Panc1 (cell line): Measurements from ENCODE around the gene PALD1. TPM values are rescaled to one million over a fixed set of nuclear protein-coding genes. Genes with fewer than 3 reads are reported as not detected.

Experiments used
- ATAC-seq: fragments of 200-7000 bp; cut with Tn5 transposase; 2 replicates; pipeline ENCODE4 v1.9.1; 2020; ENCODE audit warnings: mild to moderate bottlenecking, moderate library complexity
- BruUV-seq: library from RNA; stranded (reverse); fragments of 400-500 nt; replicated peaks from 2 replicates; lab custom pipeline; 2021; lab: Mats Ljungman, UMichigan
- CTCF ChIA-PET: fragments of 300-600 bp; sonication (Branson Sonifier 250); formaldehyde crosslinking; loops from one replicate; lab custom pipeline; 2022; ENCODE audit warnings: antibody characterized with exemption; lab: Charles Lee
- POLR2A ChIA-PET: fragments of 300-600 bp; sonication (Branson Sonifier 250); formaldehyde crosslinking; loops from one replicate; lab custom pipeline; 2022; ENCODE audit warnings: antibody characterized with exemption; lab: Charles Lee
- DNase-seq: peaks from one replicate; pipeline ENCODE4 v3.0.0-alpha.2; 2010; ENCODE audit warnings: low read depth, low spot score
- H3K27ac ChIP-seq: 2 replicates; pipeline ENCODE4 v1.5.1; 2011; ENCODE audit warnings: mild to moderate bottlenecking, low read length, inconsistent platforms
- H3K27me3 ChIP-seq: fragments of 200-500 bp; sonication (Bioruptor generic); 2 replicates; pipeline ENCODE4 v1.6.0; 2014; ENCODE audit warnings: low read length, inconsistent platforms; ENCODE audit not compliant: control insufficient read depth, insufficient read depth
- H3K36me3 ChIP-seq: fragments of 200-500 bp; sonication (Bioruptor generic); 2 replicates; pipeline ENCODE4 v1.5.1; 2014; ENCODE audit warnings: inconsistent platforms, mild to moderate bottlenecking, low read length, moderate library complexity; ENCODE audit not compliant: control insufficient read depth, insufficient read depth
- H3K4me1 ChIP-seq: 2 replicates; pipeline ENCODE4 v1.5.1; 2011; ENCODE audit warnings: inconsistent platforms, mild to moderate bottlenecking, low read length, moderate library complexity; ENCODE audit not compliant: control insufficient read depth, insufficient read depth
- H3K4me3 ChIP-seq, 2 experiments: 2 replicates each; pipeline ENCODE4 v1.5.1; 2011 to 2012; ENCODE audit warnings: low read depth in 2 of 2, low read length in 2 of 2, mild to moderate bottlenecking in 2 of 2, inconsistent platforms in 1 of 2, moderate library complexity in 1 of 2
- H3K9me3 ChIP-seq: fragments of 200-500 bp; sonication (Bioruptor generic); 2 replicates; pipeline ENCODE4 v1.5.1; 2014; ENCODE audit warnings: low read depth, mild to moderate bottlenecking, inconsistent platforms, low read length, moderate library complexity; ENCODE audit not compliant: control insufficient read depth, insufficient read depth
- POLR2AphosphoS5 ChIP-seq: IDR thresholded peaks from 2 replicates; pipeline ENCODE4 v1.6.1; 2012; ENCODE audit warnings: mild to moderate bottlenecking, low read depth, low read length, moderate library complexity
- SIN3A ChIP-seq: IDR thresholded peaks from 2 replicates; pipeline ENCODE4 v1.6.1; 2012; ENCODE audit warnings: low read depth, mild to moderate bottlenecking, low read length, moderate library complexity, borderline replicate concordance; ENCODE audit not compliant: insufficient read depth
- TCF7L2 ChIP-seq: IDR thresholded peaks from 2 replicates; pipeline ENCODE4 v1.6.1; 2011; ENCODE audit warnings: mild to moderate bottlenecking, low read depth, low read length, inconsistent platforms
- in situ Hi-C: cut with HindIII; loops from 2 replicates; pipeline ENCODE4 v1.10.0; 2016; ENCODE audit warnings: low sequenced_read_pairs, low pct_unique_long_range_greater_than_20kb
- intact Hi-C: fragments of 100-400 bp; cut with micrococcal nuclease; formaldehyde crosslinking; loops from one replicate; pipeline ENCODE4 v1.10.0; 2022; ENCODE audit not compliant: unreplicated experiment
- total RNA-seq: library from RNA; stranded (reverse); gene quantifications from one replicate; pipeline ENCODE4 v1.2.1, GENCODE V29; 2021; ENCODE audit not compliant: unreplicated experiment
- TF ChIP-seq, protein P1 (sequence below), 2 experiments: IDR thresholded peaks; 2 replicates each; pipeline ENCODE4 v1.6.1; 2011 to 2012; ENCODE audit warnings: low read depth in 2 of 2, control low read depth in 1 of 2, low read length in 1 of 2, mild to moderate bottlenecking in 1 of 2, moderate library complexity in 1 of 2; ENCODE audit not compliant: insufficient read depth in 1 of 2
- TF ChIP-seq, protein P2 (sequence below): fragments of 450-650 bp; IDR thresholded peaks from 2 replicates; pipeline ENCODE4 v1.5.1; 2017; ENCODE audit warnings: mild to moderate bottlenecking

The PALD1 gene
- total RNA-seq, 1 experiment from 2014 or later = 3.0 TPM

DNA sequence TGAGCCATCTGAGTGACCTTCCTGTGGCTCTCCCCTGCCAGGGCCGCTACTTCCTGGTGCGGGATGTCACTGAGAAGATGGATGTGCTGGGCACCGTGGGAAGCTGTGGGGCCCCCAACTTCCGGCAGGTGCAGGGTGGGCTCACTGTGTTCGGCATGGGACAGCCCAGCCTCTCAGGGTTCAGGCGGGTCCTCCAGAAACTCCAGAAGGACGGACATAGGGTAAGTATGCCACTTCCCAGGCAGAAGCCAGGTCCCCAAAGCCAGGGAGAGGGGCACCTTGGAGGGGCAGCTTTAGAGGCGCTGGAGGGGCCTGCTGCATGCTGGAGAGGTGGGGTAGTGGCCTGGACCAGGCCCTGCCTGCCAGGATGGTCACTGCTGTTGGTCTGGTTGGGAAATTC, 51.3 kb downstream of the PALD1 start:
- H3K36me3 ChIP-seq = no peaks in the 10 kb centered on the region
- POLR2A ChIA-PET = interaction anchor here (0.5 kb wide), 1 partner anchor 59 kb away, joined by 3 read pairs; no protein-coding TSS in a partner anchor
- no peak overlapping the region for H3K27ac ChIP-seq
- no peak overlapping the region for H3K4me3 ChIP-seq
- no peak for ATAC-seq
- no peaks in the 10 kb centered on the region for H3K9me3 ChIP-seq
- no peaks in the 10 kb centered on the region for H3K4me1 ChIP-seq
- CTCF ChIA-PET = interaction anchor here (0.7 kb wide), 1 partner anchor 70 kb away, joined by 3 read pairs; no protein-coding TSS in a partner anchor
- H3K27me3 ChIP-seq = no peaks in the 10 kb centered on the region
- intact Hi-C loops = no loop called here
- TF ChIP-seq, protein P1, sequence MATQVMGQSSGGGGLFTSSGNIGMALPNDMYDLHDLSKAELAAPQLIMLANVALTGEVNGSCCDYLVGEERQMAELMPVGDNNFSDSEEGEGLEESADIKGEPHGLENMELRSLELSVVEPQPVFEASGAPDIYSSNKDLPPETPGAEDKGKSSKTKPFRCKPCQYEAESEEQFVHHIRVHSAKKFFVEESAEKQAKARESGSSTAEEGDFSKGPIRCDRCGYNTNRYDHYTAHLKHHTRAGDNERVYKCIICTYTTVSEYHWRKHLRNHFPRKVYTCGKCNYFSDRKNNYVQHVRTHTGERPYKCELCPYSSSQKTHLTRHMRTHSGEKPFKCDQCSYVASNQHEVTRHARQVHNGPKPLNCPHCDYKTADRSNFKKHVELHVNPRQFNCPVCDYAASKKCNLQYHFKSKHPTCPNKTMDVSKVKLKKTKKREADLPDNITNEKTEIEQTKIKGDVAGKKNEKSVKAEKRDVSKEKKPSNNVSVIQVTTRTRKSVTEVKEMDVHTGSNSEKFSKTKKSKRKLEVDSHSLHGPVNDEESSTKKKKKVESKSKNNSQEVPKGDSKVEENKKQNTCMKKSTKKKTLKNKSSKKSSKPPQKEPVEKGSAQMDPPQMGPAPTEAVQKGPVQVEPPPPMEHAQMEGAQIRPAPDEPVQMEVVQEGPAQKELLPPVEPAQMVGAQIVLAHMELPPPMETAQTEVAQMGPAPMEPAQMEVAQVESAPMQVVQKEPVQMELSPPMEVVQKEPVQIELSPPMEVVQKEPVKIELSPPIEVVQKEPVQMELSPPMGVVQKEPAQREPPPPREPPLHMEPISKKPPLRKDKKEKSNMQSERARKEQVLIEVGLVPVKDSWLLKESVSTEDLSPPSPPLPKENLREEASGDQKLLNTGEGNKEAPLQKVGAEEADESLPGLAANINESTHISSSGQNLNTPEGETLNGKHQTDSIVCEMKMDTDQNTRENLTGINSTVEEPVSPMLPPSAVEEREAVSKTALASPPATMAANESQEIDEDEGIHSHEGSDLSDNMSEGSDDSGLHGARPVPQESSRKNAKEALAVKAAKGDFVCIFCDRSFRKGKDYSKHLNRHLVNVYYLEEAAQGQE (IDR thresholded peaks at IDR 0.05; ENCODE audit: insufficient read depth in 1 of 2, low read depth in 2 of 2, low read length in 1 of 2) = no peak
- BruUV-seq = no TSS peak
- in situ Hi-C loops = no loop called here
- no peak for DNase-seq

DNA sequence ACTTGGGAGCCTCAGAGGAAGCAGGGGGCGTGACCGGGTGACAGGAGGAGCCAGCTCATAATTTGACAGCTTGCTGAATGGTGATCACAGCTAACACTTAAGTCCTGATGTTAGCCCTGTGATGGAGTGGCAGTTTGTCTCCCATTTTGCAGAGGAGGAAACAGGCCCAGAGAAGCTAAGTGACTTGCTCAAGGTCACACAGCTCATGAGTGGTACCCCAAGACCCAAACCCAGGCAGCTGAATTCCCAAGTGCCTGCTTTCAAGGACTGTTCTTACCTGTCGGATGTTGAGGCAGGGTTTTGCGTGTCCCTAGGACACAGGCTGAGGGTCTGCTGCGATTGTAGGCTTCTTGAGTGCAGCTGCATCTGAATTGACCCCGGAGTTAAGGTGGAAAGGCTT, 51.7 kb downstream of the PALD1 start:
- H3K27me3 ChIP-seq = no peaks in the 10 kb centered on the region
- H3K27ac ChIP-seq = no peak overlapping the region
- intact Hi-C loops = no loop called here
- no TSS peak for BruUV-seq
- ChIA-PET POLR2A (no interaction called here), CTCF (interaction anchor here (0.7 kb wide), 1 partner anchor 70 kb away, joined by 3 read pairs; no protein-coding TSS in a partner anchor)
- DNase-seq (no peak), ATAC-seq (no peak)
- H3K4me1 ChIP-seq = no peaks in the 10 kb centered on the region
- no peaks in the 10 kb centered on the region for H3K9me3 ChIP-seq
- in situ Hi-C loops = no loop called here
- H3K4me3 ChIP-seq = no peak overlapping the region
- no peaks in the 10 kb centered on the region for H3K36me3 ChIP-seq
- TF ChIP-seq, protein P1 (IDR thresholded peaks at IDR 0.05; ENCODE audit: insufficient read depth in 1 of 2, low read depth in 2 of 2, low read length in 1 of 2) = no peak
- TF ChIP-seq SIN3A (no peak), POLR2AphosphoS5 (no peak), TCF7L2 (no peak)
- TF ChIP-seq, protein P2, sequence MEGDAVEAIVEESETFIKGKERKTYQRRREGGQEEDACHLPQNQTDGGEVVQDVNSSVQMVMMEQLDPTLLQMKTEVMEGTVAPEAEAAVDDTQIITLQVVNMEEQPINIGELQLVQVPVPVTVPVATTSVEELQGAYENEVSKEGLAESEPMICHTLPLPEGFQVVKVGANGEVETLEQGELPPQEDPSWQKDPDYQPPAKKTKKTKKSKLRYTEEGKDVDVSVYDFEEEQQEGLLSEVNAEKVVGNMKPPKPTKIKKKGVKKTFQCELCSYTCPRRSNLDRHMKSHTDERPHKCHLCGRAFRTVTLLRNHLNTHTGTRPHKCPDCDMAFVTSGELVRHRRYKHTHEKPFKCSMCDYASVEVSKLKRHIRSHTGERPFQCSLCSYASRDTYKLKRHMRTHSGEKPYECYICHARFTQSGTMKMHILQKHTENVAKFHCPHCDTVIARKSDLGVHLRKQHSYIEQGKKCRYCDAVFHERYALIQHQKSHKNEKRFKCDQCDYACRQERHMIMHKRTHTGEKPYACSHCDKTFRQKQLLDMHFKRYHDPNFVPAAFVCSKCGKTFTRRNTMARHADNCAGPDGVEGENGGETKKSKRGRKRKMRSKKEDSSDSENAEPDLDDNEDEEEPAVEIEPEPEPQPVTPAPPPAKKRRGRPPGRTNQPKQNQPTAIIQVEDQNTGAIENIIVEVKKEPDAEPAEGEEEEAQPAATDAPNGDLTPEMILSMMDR = no peak
